Thyroid gland (tissue), 4 donors: ENCODE measurements around the gene POLR3GL.

Source experiments
- CTCF ChIP-seq, 6 experiments: fragments of 200-600 bp in 3 of 6; fragments of 450-650 bp in 3 of 6; sonication (generic) in 3 of 6; IDR thresholded peaks; one replicate each; pipeline ENCODE4 v1.5.1; 2016 to 2019; ENCODE audit warnings: antibody characterized with exemption in 6 of 6, mild to moderate bottlenecking in 2 of 6, inconsistent platforms in 1 of 6, moderate library complexity in 1 of 6
- POLR2A ChIP-seq, 2 donors: fragments of 450-650 bp; IDR thresholded peaks; one replicate each; pipeline ENCODE4 v1.6.1; 2017; ENCODE audit warnings: antibody characterized with exemption in 2 of 2, mild to moderate bottlenecking in 2 of 2, moderate library complexity in 1 of 2

GRCh38 chr1:145963265-145964019, 1.0 kb upstream of the POLR3GL start:
- no peak for TF ChIP-seq CTCF (IDR thresholded peaks at IDR 0.05)
- no peak for TF ChIP-seq POLR2A (IDR thresholded peaks at IDR 0.05)
